Measurements from ENCODE around the gene SAA1.

SAA1 gene

GRCh38 chr11:18314784-18315523 is 48.9 kb downstream of the SAA1 start:
- Histone ChIP-seq H3K4me1 (ENCODE audit: control insufficient read depth, insufficient read depth, low read length) (no peaks in the 10 kb centered on the region), H3K27ac (ENCODE audit: extremely low read depth, low read depth, low read length) (no peak overlapping the region), H3K9me3 (ENCODE audit: control insufficient read depth, insufficient read depth, low read depth, low read length) (no peaks in the 10 kb centered on the region), H3K36me3 (ENCODE audit: control insufficient read depth in 2 of 2, insufficient read depth in 1 of 2, low read length in 2 of 2) (peaks cover 0 to 25% of the 10 kb centered on the region in 2 experiments; a peak in 1 of 3 replicates), H3K4me3 (ENCODE audit: low read depth, low read length) (no peak overlapping the region)
- POLR2A ChIA-PET, result interaction anchor here (0.9 to 2.0 kb wide), 4 partner anchors 13 to 210 kb away, joined by 4 to 7 read pairs (median 6); partner anchors contain the start of gene LDHA
- no peak for TF ChIP-seq ZNF791 (tag by site-specific recombination; IDR thresholded peaks at IDR 0.05)
- CTCF ChIA-PET, result interaction anchor here (2.0 kb wide), 1 partner anchor 71 kb away, joined by 8 read pairs; no protein-coding TSS in a partner anchor

DNA sequence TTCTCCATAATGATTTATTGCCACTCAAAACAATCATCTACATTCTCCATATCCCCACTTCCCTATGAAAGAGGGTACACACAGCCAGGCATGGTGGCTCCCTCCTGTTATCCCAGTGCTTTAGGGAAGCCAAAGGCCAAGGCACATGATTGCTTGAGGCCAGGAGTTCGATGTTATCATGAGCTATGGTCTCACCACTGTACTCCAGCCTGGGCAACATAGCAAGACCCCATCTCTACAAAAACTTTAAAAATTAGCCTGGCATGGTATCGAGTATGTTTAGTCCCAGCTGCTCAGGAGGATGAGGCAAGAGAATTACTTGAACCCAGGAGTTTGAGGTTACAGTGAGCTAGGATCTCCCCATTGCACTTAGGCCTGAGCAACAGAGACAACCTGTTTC is 49.8 kb downstream of the SAA1 start:
- Histone ChIP-seq H3K9me3 (ENCODE audit: control insufficient read depth, insufficient read depth, low read depth, low read length) (no peaks in the 10 kb centered on the region), H3K27ac (ENCODE audit: extremely low read depth, low read depth, low read length) (no peak overlapping the region), H3K36me3 (ENCODE audit: control insufficient read depth in 2 of 2, insufficient read depth in 1 of 2, low read length in 2 of 2) (peaks cover 0 to 16% of the 10 kb centered on the region in 2 experiments; a peak in 1 of 3 replicates), H3K4me1 (ENCODE audit: control insufficient read depth, insufficient read depth, low read length) (no peaks in the 10 kb centered on the region), H3K4me3 (ENCODE audit: low read depth, low read length) (no peak overlapping the region)
- ChIA-PET POLR2A (interaction anchor here (0.7 to 1.1 kb wide), 4 partner anchors 14 to 209 kb away, joined by 3 to 6 read pairs (median 4); no protein-coding TSS in a partner anchor), CTCF (no interaction called here)
- TF ChIP-seq ZNF324 (tag by site-specific recombination; IDR thresholded peaks at IDR 0.05) (no peak), ZNF121 (tag by site-specific recombination; IDR thresholded peaks at IDR 0.05) (0 out of 2 replicates have a peak, but pooled peaks have one; percentile 55)

DNA sequence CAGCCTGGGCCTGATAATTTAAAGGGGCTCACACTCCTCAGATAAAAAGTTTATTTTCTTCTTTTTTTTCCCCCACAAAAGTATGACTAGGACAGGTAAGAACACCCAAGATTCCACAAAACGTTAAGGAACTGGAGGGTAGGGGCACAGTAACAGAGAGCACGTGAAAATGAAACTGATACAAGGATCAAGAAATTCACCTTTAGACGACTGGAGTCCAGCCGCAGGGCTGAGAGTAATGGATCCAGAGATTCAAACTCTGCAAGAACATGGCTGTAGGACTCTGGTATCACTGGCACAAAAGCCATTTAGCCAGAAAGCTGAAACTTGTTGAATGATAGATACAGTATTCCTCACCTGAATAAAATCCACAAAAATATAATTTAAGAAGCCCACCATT is 51.5 kb downstream of the SAA1 start:
- Histone ChIP-seq H3K4me3 (ENCODE audit: low read depth, low read length) (no peak overlapping the region), H3K4me1 (ENCODE audit: control insufficient read depth, insufficient read depth, low read length) (no peaks in the 10 kb centered on the region), H3K27ac (ENCODE audit: extremely low read depth, low read depth, low read length) (no peak overlapping the region), H3K9me3 (ENCODE audit: control insufficient read depth, insufficient read depth, low read depth, low read length) (no peaks in the 10 kb centered on the region), H3K36me3 (ENCODE audit: control insufficient read depth in 2 of 2, insufficient read depth in 1 of 2, low read length in 2 of 2) (peaks cover 0 to 10% of the 10 kb centered on the region in 2 experiments; a peak in 1 of 3 replicates)
- ChIA-PET POLR2A (no interaction called here), CTCF (no interaction called here)
- TF ChIP-seq ZSCAN16 (tag by site-specific recombination; IDR thresholded peaks at IDR 0.05), result no peak
- TF ChIP-seq, protein P1, sequence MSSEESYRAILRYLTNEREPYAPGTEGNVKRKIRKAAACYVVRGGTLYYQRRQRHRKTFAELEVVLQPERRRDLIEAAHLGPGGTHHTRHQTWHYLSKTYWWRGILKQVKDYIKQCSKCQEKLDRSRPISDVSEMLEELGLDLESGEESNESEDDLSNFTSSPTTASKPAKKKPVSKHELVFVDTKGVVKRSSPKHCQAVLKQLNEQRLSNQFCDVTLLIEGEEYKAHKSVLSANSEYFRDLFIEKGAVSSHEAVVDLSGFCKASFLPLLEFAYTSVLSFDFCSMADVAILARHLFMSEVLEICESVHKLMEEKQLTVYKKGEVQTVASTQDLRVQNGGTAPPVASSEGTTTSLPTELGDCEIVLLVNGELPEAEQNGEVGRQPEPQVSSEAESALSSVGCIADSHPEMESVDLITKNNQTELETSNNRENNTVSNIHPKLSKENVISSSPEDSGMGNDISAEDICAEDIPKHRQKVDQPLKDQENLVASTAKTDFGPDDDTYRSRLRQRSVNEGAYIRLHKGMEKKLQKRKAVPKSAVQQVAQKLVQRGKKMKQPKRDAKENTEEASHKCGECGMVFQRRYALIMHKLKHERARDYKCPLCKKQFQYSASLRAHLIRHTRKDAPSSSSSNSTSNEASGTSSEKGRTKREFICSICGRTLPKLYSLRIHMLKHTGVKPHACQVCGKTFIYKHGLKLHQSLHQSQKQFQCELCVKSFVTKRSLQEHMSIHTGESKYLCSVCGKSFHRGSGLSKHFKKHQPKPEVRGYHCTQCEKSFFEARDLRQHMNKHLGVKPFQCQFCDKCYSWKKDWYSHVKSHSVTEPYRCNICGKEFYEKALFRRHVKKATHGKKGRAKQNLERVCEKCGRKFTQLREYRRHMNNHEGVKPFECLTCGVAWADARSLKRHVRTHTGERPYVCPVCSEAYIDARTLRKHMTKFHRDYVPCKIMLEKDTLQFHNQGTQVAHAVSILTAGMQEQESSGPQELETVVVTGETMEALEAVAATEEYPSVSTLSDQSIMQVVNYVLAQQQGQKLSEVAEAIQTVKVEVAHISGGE (tag by site-specific recombination; conservative IDR thresholded peaks at IDR 0.05; ENCODE audit: low read depth), result no peak
- no peak for TF ChIP-seq ZBTB49 (tag by site-specific recombination; IDR thresholded peaks at IDR 0.05; ENCODE audit: low read depth)
- TF ChIP-seq ZNF830 (tag by site-specific recombination; IDR thresholded peaks at IDR 0.05; ENCODE audit: low read depth), result no peak
- no peak for TF ChIP-seq ZNF416 (tag by site-specific recombination; IDR thresholded peaks at IDR 0.05)
- TF ChIP-seq ZEB2 (tag by site-specific recombination; IDR thresholded peaks at IDR 0.05), result no peak
- no peak for TF ChIP-seq ZNF548 (tag by site-specific recombination; IDR thresholded peaks at IDR 0.05)
- no peak for TF ChIP-seq HOXA7 (CRISPR knock-in tag; IDR thresholded peaks at IDR 0.05; ENCODE audit: borderline replicate concordance)
- TF ChIP-seq ZNF239 (tag by site-specific recombination; IDR thresholded peaks at IDR 0.05), result no peak
- TF ChIP-seq ZNF10 (tag by site-specific recombination; IDR thresholded peaks at IDR 0.05), result no peak
- TF ChIP-seq ZNF791 (tag by site-specific recombination; IDR thresholded peaks at IDR 0.05), result no peak
- TF ChIP-seq RBAK (tag by site-specific recombination; IDR thresholded peaks at IDR 0.05), result no peak
- no peak for TF ChIP-seq ZNF626 (tag by site-specific recombination; IDR thresholded peaks at IDR 0.05)
- TF ChIP-seq, protein P2, sequence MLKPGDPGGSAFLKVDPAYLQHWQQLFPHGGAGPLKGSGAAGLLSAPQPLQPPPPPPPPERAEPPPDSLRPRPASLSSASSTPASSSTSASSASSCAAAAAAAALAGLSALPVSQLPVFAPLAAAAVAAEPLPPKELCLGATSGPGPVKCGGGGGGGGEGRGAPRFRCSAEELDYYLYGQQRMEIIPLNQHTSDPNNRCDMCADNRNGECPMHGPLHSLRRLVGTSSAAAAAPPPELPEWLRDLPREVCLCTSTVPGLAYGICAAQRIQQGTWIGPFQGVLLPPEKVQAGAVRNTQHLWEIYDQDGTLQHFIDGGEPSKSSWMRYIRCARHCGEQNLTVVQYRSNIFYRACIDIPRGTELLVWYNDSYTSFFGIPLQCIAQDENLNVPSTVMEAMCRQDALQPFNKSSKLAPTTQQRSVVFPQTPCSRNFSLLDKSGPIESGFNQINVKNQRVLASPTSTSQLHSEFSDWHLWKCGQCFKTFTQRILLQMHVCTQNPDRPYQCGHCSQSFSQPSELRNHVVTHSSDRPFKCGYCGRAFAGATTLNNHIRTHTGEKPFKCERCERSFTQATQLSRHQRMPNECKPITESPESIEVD (tag by site-specific recombination; IDR thresholded peaks at IDR 0.05), result no peak
- no peak for TF ChIP-seq IKZF3 (tag by site-specific recombination; IDR thresholded peaks at IDR 0.05)
